NCI-H524 (cell line): ENCODE measurements around the gene PFN4.

Experiments used
- DNase-seq, 2 experiments: peaks; one replicate each; lab custom pipeline; 2025; lab: John Stamatoyannopoulos, UW

The PFN4 gene

DNA sequence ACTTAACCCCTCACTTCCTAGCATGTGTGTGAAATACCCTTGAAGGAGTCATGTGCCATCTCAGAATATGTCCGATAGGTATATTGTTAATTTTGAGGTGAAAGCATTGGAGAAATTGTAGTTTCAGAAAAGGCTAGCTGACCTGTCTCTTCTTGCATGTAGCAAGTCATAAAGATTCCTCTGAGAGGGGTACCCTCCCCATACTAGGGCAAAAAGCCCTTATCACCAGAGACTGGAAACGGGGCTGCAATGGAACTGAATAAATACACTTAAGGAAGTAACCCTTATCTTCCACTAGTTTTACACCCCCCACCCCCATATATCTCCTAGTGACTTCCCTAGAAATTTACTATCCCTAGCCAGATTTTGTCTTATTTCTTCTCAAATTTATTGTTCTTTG lies 45.3 kb downstream of the PFN4 start:
- no peak for DNase-seq

DNA sequence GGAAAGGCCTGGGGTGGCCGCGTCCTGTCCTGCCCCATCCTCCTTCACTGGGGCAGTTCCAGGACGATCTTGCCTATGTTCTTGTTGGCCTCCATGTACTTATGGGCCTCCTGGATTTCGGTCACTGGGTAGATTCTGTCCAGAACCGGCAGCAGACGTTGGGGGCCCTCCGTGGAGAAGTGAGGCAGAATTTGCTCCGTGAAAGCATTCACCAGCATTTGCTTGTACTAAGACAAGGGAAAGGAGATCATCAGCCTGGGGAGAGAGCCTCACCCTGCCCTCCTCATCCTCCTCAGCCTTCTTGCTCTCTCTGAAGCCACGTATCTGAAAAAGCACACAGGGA lies 45.6 kb downstream of the PFN4 start:
- DNase-seq = no peak

DNA sequence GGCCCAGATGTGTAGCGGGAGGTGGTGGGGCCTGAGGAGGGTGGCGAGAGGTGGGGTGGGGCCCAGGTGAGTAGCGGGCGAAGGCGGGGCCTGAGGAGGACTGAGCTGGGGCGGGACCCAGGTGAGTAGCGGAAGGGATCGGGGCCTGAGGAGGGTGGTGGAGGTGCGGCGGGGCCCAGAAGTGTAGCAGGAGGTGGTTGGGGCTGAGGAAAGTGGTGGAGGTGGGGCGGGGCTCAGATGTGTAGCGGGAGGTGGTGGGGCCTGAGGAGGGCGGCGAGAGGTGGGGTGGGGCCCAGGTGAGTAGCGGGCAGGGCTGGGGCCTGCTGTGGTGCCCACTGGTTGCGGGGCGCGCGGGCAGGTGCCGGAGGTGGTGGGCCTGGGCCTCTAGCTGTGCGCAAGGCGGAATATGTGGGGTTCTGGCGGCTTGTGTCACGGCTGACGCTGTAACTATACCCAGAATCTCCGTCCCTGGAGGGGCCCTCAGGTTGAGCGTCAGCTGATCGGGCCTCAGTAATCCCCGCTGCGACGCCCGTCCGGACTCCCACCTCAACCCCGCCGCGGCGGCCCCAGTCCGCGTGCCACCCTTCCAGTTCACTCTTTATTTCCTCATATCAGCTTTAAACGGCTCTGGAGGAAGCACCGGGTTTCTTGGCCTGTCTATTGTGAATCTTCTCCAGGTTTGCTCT lies 46.1 kb downstream of the PFN4 start:
- DNase-seq = no peak

DNA sequence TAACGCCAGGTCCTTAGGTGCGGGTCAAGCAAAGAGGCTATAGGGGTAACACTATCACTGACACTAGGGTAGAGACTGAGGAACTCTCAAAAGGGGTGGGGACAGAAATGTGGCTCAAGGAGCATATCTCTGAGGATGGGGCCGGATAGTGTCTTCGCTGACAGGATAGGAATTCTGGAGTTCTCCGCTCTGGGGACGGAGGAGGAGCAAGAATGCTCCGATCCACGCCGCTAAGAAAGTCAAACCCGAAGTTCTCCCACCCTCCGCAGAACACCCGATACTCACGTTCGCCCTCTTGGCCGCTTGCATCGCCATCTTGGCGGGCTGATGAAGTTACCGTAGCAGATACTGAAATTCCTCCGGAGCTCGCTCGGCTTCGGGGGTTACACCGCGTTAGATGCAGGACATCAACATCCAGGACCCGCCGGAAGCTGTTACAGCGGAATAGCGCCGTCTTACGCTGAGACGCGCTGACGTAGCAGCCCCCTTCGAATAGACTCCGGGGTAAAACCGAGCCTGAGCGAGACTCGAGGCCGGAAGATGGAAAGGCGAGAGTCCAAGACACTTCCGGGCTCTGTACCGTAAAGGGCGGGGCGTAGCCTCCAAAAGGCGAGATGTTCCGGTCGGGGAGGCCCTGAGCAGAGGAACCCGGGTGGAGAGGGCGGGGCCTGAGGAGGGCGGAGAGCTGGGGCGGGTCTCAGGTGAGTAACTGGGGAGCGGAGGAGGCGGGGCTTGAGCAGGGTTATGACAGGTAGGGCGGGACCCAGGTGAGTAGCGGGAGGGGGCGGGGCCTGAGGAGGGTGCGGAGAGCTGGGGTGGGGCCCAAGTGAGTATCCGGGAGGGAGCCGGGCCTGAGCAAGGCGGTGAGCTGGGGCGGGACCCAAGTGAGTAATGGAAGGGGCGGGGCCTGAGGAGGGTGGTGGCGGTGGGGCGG lies 47.0 kb downstream of the PFN4 start, which contains the start of gene SF3B6:
TSS of gene SF3B6 (minus strand) at position 412 of the 934 bp plus-strand sequence. CDS start at position 315, 97 bp downstream.
- peak; percentile 99 to 100 for DNase-seq

DNA sequence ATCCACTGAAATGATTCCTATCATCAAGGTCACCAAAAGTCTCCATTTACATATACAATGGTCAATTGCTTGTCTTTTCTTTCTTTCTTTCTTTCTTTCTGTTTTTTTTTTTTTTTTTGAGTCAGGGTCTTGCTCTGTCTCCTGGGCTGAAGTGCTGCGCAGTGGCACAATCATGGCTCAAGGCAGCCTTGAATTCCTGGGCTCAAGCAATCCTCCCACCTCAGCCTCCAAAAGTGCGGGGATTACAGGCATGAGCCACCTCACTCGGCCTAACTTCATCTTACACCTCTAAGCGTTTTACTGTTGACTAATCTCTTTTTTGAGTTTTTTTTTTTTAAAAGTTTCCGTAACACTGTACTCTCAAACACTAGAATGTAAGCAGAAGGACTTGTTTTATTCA lies 47.9 kb downstream of the PFN4 start:
- no peak for DNase-seq

DNA sequence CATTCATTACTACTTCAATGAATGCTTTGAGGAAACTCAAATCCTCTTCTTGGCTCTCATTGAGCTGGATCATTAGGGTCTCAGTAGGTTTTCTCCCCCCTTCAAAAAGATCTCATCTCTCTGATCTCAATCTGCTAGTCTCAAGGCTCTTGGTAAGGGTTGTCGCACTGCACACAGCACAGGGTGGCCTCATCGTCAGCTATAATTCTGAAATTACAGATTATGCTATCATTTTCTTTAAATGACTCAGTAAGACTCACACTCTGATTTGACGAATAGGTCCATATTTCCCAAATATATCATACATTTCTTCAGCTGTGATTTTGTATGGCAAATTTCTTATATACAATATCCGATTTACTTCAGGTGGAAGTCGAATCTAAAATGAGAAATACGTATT lies 49.3 kb downstream of the PFN4 start:
- no peak for DNase-seq

DNA sequence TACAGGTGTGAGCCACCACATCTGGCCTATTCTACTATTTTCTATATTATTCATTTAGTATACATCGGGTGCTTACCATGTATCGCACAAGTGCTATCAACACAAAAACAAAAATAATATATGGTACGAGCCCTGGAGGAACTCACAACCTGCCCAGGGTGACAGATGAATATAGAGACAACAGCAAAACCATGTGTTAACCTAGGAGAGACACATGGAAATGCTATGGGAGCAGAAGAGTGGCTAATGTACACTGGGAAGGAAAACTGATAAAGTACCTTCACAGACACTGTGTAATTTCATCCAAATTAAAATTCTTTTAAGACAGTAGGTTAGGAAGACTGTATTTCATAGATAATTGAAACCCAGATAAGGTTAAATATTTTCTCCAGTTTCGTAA lies 50.9 kb downstream of the PFN4 start:
- DNase-seq = no peak

DNA sequence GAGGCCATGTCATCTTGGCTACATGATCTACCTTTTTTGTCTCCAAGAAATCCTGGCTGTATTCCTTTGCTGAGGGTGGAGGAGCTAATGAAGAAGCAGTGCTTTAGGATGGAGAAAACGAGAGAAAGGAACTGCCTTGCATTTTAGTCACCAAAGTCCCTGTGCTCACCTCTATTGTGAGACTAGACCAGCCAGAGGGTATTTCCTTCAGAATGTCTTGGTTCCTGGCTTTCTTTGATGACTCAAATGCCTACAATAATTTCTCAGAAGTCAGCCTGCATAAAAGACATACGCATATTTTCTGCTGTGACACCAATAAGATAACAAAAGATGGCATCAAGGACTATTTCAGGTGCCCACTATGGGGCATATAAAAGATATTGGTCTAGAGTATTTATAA lies 57.8 kb downstream of the PFN4 start:
- DNase-seq = no peak
